MM.1S (cell line): ENCODE measurements around the gene PCDH9.

Experiments used
- DNase-seq: peaks from one replicate; pipeline ENCODE4 v3.0.0-alpha.2; 2015
- H2AFZ ChIP-seq: fragments of 300-600 bp; sonication (generic); 2 replicates; pipeline ENCODE4 v1.6.0; 2016; ENCODE audit warnings: antibody characterized with exemption, low read length
- H3F3A ChIP-seq: fragments of 300-600 bp; sonication (generic); 2 replicates; pipeline ENCODE4 v1.6.1; 2016; ENCODE audit warnings: mild to moderate bottlenecking, antibody characterized with exemption, low read length, moderate library complexity, mixed read lengths; ENCODE audit not compliant: insufficient read depth
- H3K27ac ChIP-seq: fragments of 300-600 bp; sonication (generic); 2 replicates; pipeline ENCODE4 v1.5.1; 2016; ENCODE audit warnings: mild to moderate bottlenecking, low read length
- H3K27me3 ChIP-seq: fragments of 300-600 bp; sonication (generic); replicated peaks from 2 replicates; pipeline ENCODE4 v1.6.0; 2016; ENCODE audit warnings: low read length; ENCODE audit not compliant: insufficient read depth
- H3K36me3 ChIP-seq: fragments of 300-600 bp; sonication (generic); replicated peaks from 2 replicates; pipeline ENCODE4 v1.6.1; 2016; ENCODE audit warnings: mild to moderate bottlenecking, low read length, mixed read lengths; ENCODE audit not compliant: insufficient read depth
- H3K4me1 ChIP-seq: fragments of 300-600 bp; sonication (generic); 2 replicates; pipeline ENCODE4 v1.6.1; 2016; ENCODE audit warnings: low read length, mixed read lengths
- H3K4me2 ChIP-seq: fragments of 300-600 bp; sonication (generic); 2 replicates; pipeline ENCODE4 v1.6.0; 2016; ENCODE audit warnings: low read depth, low read length
- H3K4me3 ChIP-seq: fragments of 300-600 bp; sonication (generic); 2 replicates; pipeline ENCODE4 v1.5.1; 2016; ENCODE audit warnings: low read length, mixed read lengths
- H3K79me2 ChIP-seq: fragments of 300-600 bp; sonication (generic); 2 replicates; pipeline ENCODE4 v1.6.1; 2016; ENCODE audit warnings: mixed run types, low read length, mixed read lengths
- H3K9ac ChIP-seq: fragments of 300-600 bp; sonication (generic); 2 replicates; pipeline ENCODE4 v1.6.1; 2016; ENCODE audit warnings: low read length, mixed read lengths
- H3K9me2 ChIP-seq: fragments of 300-600 bp; sonication (generic); replicated peaks from 2 replicates; pipeline ENCODE4 v1.6.1; 2016; ENCODE audit warnings: mild to moderate bottlenecking, low read length, mixed read lengths; ENCODE audit not compliant: insufficient read depth
- H3K9me3 ChIP-seq: fragments of 300-600 bp; sonication (generic); replicated peaks from 2 replicates; pipeline ENCODE4 v1.6.1; 2016; ENCODE audit warnings: mild to moderate bottlenecking, low read length, mixed read lengths; ENCODE audit not compliant: insufficient read depth
- H4K20me1 ChIP-seq: fragments of 300-600 bp; sonication (generic); 2 replicates; pipeline ENCODE4 v1.6.1; 2016; ENCODE audit warnings: mild to moderate bottlenecking, low read length, moderate library complexity, mixed read lengths; ENCODE audit not compliant: insufficient read depth
- CTCF ChIP-seq: fragments of 300-600 bp; sonication (generic); IDR thresholded peaks from 2 replicates; pipeline ENCODE4 v1.5.1; 2016; ENCODE audit warnings: antibody characterized with exemption, low read length, mixed read lengths
- EZH2 ChIP-seq: fragments of 300-600 bp; sonication (generic); optimal IDR thresholded peaks from 2 replicates; pipeline ENCODE3; 2017; ENCODE audit warnings: low read depth, mild to moderate bottlenecking, antibody characterized with exemption, low read length, mixed read lengths
- EZH2phosphoT487 ChIP-seq: fragments of 300-600 bp; sonication (generic); IDR thresholded peaks from 2 replicates; pipeline ENCODE4 v1.6.1; 2018; ENCODE audit warnings: antibody characterized with exemption, low read length

Gene PCDH9

GRCh38 chr13:66266348-66266747 is 963.8 kb downstream of the PCDH9 start:
- Histone ChIP-seq H3K27ac (no peak overlapping the region), H3K27me3 (no peaks in the 10 kb centered on the region), H3K9ac (no peak overlapping the region), H3K4me3 (no peak overlapping the region), H2AFZ (no peak overlapping the region), H3K9me3 (no peaks in the 10 kb centered on the region), H3F3A (no peaks in the 10 kb centered on the region), H3K36me3 (no peaks in the 10 kb centered on the region), H3K79me2 (no peaks in the 10 kb centered on the region), H3K4me2 (no peak overlapping the region), H3K4me1 (no peaks in the 10 kb centered on the region), H4K20me1 (no peaks in the 10 kb centered on the region), H3K9me2 (no peaks in the 10 kb centered on the region)
- TF ChIP-seq CTCF (no peak), EZH2 (no peak), EZH2phosphoT487 (no peak)
- no peak for DNase-seq

- H3K36me3 ChIP-seq: no peaks in the 10 kb centered on the region
- H3K4me2 ChIP-seq: no peak overlapping the region
- no peaks in the 10 kb centered on the region for H3K79me2 ChIP-seq
- no peaks in the 10 kb centered on the region for H3K27me3 ChIP-seq
- no peak overlapping the region for H3K9ac ChIP-seq
- H3K9me2 ChIP-seq: no peaks in the 10 kb centered on the region
- DNase-seq: no peak
- no peak for TF ChIP-seq EZH2
- TF ChIP-seq EZH2phosphoT487: no peak
- TF ChIP-seq CTCF: no peak
- H3F3A ChIP-seq: no peaks in the 10 kb centered on the region
- H3K4me3 ChIP-seq: no peak overlapping the region
- no peaks in the 10 kb centered on the region for H3K4me1 ChIP-seq
- H4K20me1 ChIP-seq: no peaks in the 10 kb centered on the region
- no peak overlapping the region for H2AFZ ChIP-seq
- H3K9me3 ChIP-seq: no peaks in the 10 kb centered on the region
- H3K27ac ChIP-seq: no peak overlapping the region
These were observed 964.8 kb downstream of the PCDH9 start for GRCh38 chr13:66265371-66265770.

GRCh38 chr13:66264971-66265370 is 965.2 kb downstream of the PCDH9 start:
- H3K79me2 ChIP-seq: no peaks in the 10 kb centered on the region
- no peak for DNase-seq
- no peak overlapping the region for H3K9ac ChIP-seq
- no peaks in the 10 kb centered on the region for H3F3A ChIP-seq
- H3K9me2 ChIP-seq: no peaks in the 10 kb centered on the region
- no peaks in the 10 kb centered on the region for H4K20me1 ChIP-seq
- H3K4me2 ChIP-seq: no peak overlapping the region
- no peaks in the 10 kb centered on the region for H3K27me3 ChIP-seq
- H3K4me1 ChIP-seq: no peaks in the 10 kb centered on the region
- TF ChIP-seq EZH2 (no peak), CTCF (no peak), EZH2phosphoT487 (no peak)
- H3K36me3 ChIP-seq: no peaks in the 10 kb centered on the region
- H3K4me3 ChIP-seq: no peak overlapping the region
- no peak overlapping the region for H3K27ac ChIP-seq
- H2AFZ ChIP-seq: no peak overlapping the region
- H3K9me3 ChIP-seq: no peaks in the 10 kb centered on the region
